Measurements from ENCODE around the gene MDK.
A peak's percentile ranks its signal among the peaks of the same experiment; 100 is the strongest.

MDK gene

DNA sequence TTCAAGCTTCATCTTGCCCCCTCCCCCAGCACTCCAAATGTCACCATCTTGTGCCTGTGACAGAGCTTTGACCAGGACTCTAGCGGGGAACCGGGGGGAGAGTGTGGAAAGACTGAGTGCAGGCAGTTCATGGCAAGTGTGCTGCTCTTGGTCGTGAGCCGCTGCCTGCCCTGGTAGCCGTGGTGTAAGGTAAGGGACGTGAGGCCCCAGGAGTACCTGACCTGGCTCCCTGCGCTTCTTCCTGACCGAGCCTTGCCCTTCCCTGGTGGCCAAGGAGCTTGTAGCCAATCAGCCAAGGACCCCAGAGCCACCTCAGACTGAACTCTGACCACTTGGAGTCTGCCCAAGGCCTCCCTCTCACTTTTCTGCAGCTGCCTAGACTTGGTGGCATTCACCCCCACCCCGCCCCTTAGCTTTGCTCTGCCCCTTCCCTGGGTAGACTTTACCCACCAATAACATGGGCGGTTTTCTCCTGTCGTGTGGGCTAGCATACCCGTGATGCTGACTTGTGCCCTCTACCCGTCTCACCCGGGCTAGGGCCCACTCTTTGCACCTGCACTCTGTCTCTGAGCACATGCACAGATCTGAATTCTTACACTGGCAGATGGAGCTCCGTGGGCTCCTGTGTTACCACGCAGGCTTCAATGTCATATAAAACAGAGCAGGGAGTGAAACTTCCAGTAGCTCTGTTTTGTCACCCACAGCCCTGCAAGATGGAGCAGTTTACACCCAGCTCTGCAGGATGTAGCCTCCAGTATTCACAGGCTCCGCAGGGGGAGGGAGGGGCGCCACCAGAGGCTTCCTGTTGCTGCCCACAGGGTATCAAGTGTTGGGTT lies 32.7 kb upstream of the MDK start:
- peak; percentile 73 for DNase-seq

DNA sequence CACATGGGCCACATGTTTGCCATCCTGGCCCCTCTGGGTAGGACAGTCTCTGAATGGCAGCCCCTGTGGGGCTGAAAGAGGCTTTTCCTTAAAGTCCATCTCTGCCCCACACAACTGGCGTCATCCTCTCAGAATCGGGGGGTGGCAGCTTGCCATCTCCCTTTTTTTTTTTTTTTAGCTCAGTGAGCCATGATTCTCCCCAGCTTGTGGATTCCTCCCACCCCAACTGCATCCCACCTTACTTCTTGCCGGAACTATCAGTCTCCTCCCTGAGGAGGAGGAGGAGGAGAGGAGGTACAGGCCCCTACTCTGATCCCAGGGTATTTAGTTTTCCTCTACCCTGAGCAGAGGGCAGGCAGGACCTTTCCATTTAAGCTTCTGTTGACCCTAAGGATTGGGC lies 30.8 kb upstream of the MDK start:
- no peak for DNase-seq

DNA sequence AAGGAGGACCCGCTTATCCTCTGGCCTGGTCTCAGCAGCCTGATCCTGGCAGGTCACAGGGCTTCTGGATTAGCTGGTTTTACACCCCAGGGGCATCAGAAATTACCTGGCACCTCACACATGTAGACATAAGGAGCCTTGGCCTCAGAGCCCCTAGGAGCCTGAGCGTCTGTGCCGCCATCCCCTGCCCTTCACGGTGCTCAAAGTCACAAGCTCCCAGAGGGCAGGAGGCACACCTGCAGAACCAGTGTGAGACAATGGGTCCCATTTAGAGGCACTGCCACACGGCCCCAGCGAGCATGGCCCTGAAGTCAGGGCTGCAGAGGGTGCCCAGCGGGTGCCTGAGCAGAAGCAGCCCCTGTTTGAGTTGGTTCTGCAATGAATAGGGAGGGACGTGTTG lies 30.3 kb upstream of the MDK start:
- no peak for DNase-seq

DNA sequence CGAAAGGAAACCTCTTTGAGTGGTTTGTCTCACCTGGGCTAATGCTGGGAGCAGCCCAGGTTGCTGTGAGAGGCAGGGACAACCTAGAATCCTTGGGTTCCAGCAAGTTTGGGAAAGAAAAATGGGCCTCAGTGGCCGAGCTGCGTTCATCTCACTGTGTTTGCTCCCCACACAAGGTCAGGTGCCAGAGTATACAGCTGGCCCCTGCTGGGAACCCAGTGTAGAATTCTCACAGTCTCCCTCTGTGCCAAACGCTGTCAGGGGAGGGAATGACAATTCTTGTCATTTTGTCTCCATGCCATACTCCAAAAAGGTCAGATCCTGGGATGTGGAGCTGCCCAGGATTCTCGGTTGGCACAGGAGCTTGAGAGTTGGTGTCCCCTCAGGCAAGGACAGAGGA lies 29.9 kb upstream of the MDK start:
- no peak for DNase-seq

DNA sequence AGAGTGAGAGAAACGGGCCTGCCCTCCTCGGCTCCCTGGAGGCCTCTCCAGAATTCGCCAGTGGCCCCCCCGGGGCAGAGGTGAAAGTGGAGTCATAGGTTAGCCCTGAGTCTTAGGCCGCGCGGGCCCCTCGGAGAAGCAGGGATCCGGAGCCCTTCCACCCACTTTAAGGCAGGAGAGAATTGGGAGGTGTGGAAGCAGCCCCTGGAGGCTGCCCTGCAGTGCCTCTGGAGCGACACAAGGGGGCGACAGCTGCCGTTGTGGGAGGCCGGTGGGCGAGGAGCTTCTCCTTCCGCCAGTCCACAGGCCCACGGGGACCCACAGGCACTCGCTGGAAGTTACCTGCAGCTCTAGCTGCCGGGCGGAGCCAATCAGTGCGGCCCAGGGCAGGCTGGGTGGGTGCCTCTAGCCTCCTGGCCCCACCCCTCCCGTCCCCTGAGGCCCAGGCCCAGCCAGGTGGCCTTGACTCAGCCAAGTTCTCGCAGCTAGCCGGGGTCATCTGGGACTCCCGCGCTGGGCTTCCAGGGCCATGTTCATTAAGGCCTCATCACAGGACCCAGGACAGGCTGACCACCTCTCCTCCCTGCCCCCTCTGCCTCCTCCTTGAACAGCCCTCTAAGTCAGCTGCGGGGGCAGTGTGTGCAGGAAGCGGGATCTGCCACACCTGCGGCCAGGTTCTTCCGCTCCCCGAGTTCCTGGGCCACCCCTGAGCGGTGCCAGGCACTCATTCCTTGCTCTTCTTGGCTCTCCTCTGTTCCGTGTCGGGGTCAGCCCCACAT lies 29.2 kb upstream of the MDK start:
- peak; percentile 88 for DNase-seq

DNA sequence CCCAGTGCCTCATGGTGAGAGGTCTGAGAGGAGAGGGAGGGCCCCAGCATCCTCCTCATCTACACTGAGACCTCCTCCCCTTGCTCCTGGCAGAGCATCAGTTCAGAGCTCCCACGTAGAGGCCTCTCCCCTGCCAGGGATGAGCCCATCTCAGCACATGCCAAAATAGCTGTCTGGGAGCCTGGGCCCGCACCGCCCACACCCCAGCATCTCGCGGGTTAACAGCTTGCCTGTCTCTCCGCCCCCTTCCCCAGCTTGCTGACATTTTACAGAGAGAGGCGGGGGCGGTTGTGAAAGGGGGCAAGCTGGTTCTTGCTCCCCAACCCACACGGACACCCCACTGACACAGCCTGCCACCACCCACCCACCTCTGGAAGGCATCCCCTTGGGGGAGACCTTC lies 27.8 kb upstream of the MDK start:
- no peak for DNase-seq

DNA sequence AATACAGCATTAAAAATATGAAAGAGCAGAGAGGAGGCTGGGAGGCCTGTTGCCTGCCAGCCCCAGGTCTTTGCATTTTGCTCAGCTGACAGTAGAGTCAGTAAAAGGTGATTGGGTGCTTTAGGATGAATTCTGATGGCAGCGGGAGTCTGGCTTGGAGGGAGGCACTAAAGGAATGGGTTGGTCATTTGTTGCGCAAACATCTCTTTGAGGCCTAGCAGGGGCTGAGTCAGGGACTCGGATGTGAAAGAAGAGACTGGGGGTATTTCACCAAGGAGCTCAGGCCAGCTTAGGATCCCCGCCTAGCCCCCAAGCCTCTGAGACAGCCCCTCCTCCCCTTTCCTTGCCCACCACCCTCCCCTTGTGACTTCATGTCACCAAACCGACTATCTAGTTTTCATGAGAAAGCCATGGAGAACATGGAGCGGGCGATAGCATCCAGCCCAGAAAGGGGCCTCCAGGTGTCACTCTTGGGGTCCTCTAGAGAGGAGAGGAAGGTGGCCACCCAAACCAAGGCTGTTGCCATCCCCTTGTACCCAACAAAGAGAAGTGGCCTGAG lies 24.5 kb upstream of the MDK start:
- no peak for DNase-seq

DNA sequence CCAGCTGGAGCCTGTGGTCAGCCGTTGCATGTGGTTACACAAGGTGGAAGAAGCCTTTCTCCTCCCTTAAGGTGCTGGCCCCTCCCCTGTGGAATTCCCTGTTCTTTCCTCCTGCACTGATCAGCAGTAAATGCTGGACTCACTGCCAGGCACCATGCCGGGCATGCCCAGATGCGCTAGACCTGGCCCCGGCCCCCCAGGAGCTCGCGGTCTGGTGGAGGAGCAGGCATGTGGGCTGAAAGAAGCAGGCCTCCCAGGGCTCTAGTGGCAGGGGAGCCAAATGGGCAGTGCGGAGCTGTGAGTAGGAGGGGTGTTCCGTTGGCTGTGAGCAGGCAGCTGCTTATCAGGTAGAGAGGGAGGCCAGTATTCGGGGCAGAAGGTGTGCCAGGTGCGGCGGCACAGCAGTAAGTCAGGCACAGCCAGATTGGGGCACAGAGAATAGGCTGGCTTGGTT lies 24.0 kb upstream of the MDK start:
- no peak for DNase-seq

DNA sequence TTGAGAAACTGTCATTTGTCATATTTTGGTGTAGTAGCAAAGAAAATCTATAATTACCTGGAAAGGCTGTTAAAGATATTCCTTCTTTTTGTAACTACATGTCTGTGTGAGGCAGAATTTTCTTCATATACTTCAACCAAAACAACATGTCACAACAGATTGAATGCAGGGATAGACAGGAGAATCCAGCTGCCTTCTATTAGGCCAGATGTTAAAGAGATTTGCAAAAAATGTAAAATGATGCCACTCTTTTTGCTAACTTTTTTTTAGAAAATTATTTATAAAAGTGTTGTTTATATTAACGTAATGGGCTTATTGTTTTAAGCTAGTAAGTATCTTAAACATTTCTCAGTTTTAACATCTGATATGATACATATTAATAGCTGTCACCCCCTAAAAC lies 21.5 kb upstream of the MDK start:
- no peak for DNase-seq

DNA sequence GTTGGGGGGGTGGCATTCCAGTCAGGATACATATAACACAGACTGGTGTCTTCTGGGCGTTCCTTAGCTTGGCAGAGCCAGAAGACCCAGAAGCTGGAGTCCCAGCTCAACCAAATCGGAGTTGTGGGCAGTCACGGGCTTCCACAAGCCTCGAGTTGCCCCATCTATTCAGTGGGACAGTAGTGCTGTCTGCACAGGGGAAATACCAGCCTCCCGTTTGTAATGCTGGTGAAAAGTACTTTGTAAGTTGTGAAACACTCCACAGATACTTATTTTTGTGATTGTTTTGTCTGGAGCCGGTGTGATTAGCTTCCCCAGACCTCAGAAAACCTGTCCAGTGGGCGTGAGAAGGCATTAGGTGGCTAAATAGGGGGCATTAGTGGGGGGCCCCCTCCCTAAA lies 20.6 kb upstream of the MDK start:
- no peak for DNase-seq

DNA sequence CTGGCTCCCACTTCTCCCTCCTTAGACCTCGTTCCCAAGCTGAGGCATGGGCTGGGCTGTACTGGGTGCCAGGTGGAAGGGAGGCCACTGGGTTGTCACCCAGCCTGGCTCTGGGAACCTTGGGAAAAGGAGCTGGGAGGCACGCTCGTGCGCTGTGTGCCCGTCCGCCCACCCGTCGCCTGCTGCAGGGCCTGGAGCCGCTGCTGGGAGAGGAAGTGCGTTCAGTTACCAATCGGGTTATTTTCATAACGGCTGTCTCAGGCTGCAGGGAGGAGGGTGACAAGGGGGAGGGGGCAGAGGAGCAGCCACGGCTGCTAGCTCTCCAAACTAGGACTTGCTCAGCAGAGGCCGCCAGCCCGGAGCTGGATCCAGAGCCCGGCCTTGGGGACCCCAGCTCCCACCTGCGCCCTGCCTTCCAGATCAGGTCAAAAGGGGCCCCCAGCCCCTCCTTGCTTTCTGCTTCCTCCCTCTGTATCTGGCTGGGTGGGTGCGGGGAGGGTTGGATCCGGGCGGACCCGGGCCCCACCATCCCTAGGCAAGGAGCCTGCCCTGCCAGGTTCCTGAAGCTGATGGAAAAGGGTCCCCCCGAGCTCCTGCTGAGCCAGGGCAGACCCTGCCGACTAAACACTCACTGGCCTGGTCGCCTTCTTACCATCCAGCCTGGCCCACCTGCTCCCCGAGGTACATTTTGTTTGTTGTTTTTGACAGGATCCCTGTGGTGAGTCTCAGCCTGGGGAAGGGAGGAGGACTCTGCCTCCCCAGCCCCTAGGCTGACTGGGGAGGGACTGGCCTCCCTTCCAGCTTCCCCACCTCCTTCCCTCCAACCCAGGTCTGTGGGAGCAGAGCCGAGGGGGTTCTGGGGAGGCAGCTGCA lies 19.9 kb upstream of the MDK start:
- peak; percentile 65 for DNase-seq

DNA sequence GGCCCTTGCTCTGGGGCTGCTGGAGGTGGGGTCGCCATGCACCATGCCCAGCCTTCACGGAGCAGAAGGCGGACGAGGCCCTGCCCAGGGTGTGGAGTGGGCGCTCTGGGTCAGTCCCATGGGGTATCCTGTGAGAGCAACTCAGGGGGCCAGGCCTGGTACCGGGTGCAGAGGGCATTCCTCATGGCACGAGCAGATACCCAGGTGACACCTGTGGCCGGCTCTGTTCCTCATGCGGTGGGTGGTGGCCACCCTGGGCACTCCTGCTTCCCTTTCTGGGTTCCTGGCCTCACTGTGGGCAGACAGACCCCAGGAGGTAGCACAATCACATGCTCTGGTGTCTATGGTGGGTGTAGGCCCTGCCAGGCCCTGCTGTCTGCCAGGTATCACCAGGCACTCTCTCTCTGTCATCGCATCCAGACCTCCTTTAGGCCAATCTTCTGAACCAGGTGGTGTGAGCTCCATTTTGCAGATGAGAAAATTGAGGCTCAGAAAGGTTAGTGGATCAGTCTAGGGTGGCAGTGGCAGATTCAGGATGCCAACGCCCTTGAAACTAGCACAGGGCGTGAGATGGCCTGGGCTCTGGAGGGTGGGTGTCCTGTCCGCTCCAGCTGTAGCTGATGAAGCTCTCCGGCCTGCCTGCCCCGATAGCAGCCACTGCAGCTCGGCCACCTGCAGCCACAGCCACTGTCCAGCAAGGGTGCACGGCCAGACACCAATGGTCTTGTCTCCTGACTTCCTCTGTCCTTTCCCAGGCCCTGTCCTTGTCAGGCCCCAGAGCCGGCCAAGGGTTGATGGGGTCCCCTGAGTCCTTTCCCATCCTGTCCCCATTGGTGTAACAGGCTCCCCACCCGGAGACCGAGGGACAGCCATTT lies 19.1 kb upstream of the MDK start:
- no peak for DNase-seq

DNA sequence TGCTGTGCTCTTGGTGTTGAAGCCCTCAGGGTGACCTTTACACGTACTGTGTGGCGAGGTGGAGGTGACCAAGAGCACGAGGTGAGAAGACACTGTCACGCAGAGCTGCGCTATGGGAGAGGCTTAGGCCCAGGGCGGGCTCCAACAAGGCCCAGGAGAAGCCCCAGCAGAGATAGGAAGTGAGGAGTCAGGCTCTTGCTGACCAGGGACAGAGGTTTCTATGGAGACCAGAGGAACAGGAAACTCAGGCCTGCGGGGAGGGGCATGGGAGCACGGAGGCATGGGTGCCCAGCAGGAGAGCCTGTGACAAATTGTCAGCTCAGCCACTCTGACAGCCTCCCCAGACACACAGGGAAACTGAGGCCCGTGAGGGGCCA lies 18.4 kb upstream of the MDK start:
- no peak for DNase-seq

DNA sequence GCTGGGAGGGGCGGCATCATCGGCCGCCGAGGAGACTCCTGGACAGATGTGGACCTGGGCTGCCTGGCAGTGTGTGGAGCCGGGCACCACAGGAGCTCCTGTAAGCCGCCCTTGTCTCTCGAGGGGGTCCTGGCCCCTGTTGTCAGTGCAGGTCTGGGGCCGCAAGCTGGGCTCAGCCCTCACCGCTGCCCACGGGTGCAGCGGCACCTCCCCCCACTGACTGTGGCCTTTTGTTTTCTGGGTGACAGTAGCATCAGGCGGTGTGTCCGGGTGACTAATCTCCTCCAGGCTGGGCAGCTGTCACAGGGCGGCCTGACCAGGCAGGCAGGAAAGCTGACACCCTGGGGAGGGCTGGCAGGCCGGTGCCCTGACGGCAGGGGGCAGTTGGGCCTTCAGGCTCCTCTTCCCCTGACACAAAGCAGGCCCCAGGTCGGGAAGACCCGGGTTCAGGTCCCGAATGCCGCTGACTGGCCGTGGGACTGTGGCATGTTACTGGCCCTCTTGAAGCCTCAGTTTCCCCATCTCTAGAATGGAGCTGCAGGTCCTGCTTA lies 17.9 kb upstream of the MDK start:
- DNase-seq, result no peak

DNA sequence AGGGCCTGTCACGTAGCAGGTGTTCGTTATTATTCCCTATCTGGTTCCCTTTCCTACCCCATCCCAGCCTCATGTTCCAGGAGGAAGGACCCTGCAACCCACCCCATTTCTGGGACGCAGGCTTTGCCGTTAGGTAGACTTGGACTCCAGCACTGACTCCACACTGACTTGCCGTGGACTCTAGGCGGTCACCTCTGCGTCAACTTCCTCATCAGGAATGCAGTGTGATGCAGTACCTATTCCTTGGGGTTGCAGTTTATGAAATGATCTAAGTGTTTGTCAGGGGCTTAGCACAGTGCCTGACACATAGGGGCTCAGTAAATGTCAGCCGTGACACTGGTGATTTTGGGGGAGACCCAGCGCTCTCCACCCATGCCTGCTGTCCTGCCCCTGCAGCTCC lies 17.4 kb upstream of the MDK start:
- DNase-seq, result no peak

DNA sequence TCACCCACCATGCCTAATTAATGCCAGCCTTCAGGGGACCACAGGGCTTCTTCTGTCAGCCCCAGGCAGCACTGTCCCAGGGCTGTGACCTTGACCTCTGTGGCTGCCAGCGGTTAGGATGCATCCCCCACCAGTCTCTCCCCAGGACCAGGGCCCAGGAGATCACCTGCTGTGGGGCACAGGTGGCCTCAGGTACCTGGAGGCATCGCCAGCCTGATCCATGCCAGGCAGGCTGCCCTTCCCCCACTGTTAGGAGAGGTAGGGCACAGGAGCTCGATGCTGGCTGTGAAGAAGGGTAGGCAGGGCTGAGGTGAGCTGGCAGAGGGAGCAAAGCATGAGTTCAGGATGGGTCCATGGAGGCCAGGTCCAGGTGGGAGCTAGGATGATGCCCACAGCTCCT lies 16.7 kb upstream of the MDK start:
- no peak for DNase-seq

DNA sequence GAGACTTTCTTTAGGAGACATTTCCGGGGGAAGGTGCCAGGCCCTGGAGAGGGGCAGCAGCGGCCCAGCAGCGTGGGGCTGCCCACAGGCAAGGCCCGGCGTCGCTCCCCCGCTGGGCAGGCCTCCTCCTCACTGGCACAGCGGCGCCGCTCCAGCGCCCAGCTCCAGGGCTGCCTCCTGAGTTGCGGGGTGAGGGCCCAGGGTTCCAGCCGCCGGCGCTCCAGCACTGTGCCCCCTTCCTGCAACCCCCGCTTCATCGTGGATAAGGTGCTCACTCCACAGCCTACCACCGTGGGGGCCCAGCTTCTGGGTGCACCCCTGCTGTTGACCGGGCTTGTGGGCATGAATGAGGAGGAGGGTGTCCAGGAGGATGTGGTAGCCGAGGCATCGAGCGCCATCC lies 15.2 kb upstream of the MDK start:
- no peak for DNase-seq

DNA sequence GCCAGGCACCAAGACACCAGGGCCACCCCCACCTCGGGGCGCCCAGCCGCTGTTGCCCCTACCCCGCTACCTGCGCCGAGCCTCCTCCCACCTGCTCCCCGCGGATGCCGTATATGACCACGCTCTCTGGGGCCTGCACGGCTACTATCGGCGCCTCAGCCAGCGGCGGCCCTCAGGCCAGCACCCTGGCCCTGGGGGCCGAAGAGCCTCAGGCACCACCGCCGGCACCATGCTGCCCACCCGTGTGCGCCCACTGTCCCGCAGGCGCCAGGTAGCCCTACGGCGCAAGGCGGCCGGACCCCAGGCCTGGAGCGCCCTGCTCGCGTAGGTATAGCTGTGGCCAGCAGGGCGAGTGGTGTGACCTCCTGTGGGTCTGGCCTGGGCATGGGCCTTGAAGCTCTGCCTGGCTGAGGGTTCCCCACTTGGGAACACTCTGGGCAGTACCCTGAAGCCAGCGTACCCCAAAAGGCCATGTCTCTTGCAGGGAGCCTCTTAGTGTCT lies 14.8 kb upstream of the MDK start:
- no peak for DNase-seq

DNA sequence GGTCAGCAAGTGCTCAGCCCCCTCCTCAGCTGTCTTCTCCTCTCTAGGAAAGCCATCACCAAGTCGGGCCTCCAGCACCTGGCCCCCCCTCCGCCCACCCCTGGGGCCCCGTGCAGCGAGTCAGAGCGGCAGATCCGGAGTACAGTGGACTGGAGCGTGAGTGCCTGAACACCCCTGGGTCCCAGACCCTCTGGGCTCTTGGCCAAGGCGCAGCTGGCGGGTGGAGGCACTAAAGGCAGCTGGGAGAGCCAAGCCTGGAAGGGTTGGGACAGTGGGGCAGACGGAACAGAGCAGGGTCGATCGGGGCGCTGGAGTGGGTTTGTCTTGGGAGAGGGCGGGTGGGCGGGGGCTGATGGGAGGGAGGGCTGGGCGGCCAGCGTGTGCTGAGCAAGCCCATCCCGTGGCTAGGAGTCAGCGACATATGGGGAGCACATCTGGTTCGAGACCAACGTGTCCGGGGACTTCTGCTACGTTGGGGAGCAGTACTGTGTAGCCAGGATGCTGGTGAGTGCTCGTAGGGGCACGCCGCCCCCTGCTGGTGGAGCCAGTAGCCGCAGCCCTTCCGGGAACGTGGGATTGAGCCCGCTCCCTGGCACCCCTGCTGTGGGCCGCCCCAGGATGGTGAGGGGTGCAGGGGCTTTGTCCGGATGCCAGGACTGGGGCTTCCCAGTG lies 14.1 kb upstream of the MDK start:
- DNase-seq, result peak; percentile 71

DNA sequence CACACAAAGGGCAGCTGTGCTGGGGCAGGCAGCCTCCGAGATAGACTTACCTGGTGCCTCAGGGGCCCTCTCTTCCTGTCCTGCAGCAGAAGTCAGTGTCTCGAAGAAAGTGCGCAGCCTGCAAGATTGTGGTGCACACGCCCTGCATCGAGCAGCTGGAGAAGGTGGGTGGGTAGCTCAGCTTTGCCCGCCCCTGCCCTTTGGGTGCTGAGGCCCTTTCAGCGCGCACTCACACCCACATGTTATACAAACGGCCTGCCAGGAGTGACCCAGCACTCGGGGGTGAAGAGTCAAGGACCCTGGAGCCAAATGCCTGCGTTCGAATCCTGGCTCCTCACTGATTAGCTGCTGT lies 13.6 kb upstream of the MDK start:
- DNase-seq, result no peak
